ENCODE results near the gene ZNF8. TPM values are rescaled to one million over a fixed set of nuclear protein-coding genes. Genes with fewer than 3 reads are reported as not detected.
"Not testable (repeated sequence)": the region's sequence is repeated elsewhere in the genome, so short reads cannot be mapped to it uniquely, and the experiment has no call there.

ZNF8 gene
- total RNA-seq, 2 experiments from 2014 or later = 8.6 to 8.9 TPM

DNA sequence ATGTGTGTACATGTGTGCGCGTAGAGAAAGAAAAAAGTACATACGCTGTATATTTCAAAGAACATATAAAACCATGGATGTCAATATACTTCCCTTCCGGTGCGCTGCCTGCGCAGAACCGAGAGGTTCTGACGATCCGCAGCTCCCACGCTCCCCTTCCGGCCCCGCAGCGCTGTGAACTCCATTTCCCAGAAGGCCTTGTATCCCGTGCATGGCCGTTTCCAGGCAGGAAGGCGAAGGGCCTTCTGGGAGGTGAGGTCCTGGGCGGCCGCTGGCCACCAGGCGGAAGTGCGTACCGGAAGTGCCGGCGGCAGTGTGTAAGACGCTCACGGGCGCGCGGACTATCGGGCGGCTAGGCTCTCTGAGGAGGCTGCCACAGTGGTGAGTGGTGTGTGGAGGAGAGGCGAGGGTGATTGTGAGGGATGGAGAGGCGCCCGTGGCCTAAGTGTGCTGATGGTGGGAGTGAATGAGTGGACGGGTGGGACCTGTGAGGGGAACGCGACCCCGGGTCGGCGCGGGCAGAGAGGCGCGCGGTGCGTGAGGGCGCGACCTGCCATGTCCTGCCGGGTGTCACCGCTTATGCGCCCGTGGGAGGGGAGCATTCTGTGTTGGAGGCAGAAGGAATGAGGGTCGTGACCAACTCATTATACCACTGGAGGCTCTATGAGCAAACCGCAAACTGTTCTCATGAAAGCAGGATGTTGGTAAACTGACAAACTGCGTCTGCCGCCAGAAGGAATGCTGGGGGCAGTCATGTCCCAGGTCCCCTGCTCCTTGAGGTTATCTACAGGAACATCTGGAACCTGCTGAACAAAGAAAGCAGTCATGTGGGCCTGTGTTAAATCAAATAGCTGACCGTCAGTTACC is 26.5 kb downstream of the ZNF8 start, which contains the start of gene ERVK3-1:
Gene ERVK3-1 (plus strand): TSS at position 313 of the 867 bp plus-strand sequence. CDS start 6,792 bp downstream, outside the sequence.
- Mint-ChIP-seq H3K4me3 (peak within 1 kb of the TSS; percentile 92), H3K9me3 (peaks cover 7% of the 10 kb centered on the region), H3K4me1 (peaks cover 32% of the 10 kb centered on the region), H3K27me3 (no peaks in the 10 kb centered on the region), H3K27ac (peak within 1 kb of the TSS; percentile 97), H3K36me3 (peaks cover 74% of the 10 kb centered on the region)
- POLR2A ChIA-PET = interaction anchor here (0.6 to 1.5 kb wide), 14 partner anchors 16 to 134 kb away, joined by 3 to 7 read pairs (median 4); partner anchors contain the start of genes ZNF132, ZNF274, ZNF497 and ZNF544
- peak; percentile 94 for ATAC-seq (ENCODE audit: low read depth)
- DNase-seq = peak; percentile 91

GRCh38 chr19:58305932-58306323 is 27.2 kb downstream of the ZNF8 start:
- peaks cover 6% of the 10 kb centered on the region for H3K9me3 Mint-ChIP-seq
- H3K4me3 Mint-ChIP-seq = peak overlapping the region; percentile 92
- peaks cover 71% of the 10 kb centered on the region for H3K36me3 Mint-ChIP-seq
- ATAC-seq (ENCODE audit: low read depth) (no peak), DNase-seq (no peak)
- H3K27ac Mint-ChIP-seq = peak overlapping the region; percentile 97
- no peaks in the 10 kb centered on the region for H3K27me3 Mint-ChIP-seq
- H3K4me1 Mint-ChIP-seq = peaks cover 33% of the 10 kb centered on the region
- POLR2A ChIA-PET = interaction anchor here (1.0 to 1.5 kb wide), 7 partner anchors 21 to 78 kb away, joined by 3 to 6 read pairs (median 4); partner anchors contain the start of genes ZNF497, ZNF544, ZNF8 and ZSCAN22

- H3K4me1 Mint-ChIP-seq = peaks cover 35% of the 10 kb centered on the region
- no peaks in the 10 kb centered on the region for H3K27me3 Mint-ChIP-seq
- peaks cover 72% of the 10 kb centered on the region for H3K36me3 Mint-ChIP-seq
- POLR2A ChIA-PET = interaction anchor here (0.9 to 1.1 kb wide), 2 partner anchors 40 to 101 kb away, joined by 3 read pairs; partner anchors contain the start of gene ZNF584
- peaks cover 2% of the 10 kb centered on the region for H3K9me3 Mint-ChIP-seq
- ATAC-seq (ENCODE audit: low read depth) (no peak), DNase-seq (no peak)
- H3K4me3 Mint-ChIP-seq = no peak overlapping the region
- H3K27ac Mint-ChIP-seq = no peak overlapping the region
These were observed 29.0 kb downstream of the ZNF8 start for GRCh38 chr19:58307736-58308135.

- H3K9me3 Mint-ChIP-seq; POLR2A ChIA-PET; H3K27ac Mint-ChIP-seq; H3K4me3 Mint-ChIP-seq; ATAC-seq (ENCODE audit: low read depth); DNase-seq; H3K27me3 Mint-ChIP-seq: not testable (repeated sequence)
- Mint-ChIP-seq H3K36me3 (peaks cover 75% of the 10 kb centered on the region), H3K4me1 (peaks cover 28% of the 10 kb centered on the region)
These were observed 31.9 kb downstream of the ZNF8 start for GRCh38 chr19:58310685-58311084.

- DNase-seq = no peak
- H3K4me3 Mint-ChIP-seq = no peak overlapping the region
- H3K36me3 Mint-ChIP-seq = peaks cover 72% of the 10 kb centered on the region
- peaks cover 2% of the 10 kb centered on the region for H3K9me3 Mint-ChIP-seq
- peaks cover 22% of the 10 kb centered on the region for H3K4me1 Mint-ChIP-seq
- H3K27me3 Mint-ChIP-seq = no peaks in the 10 kb centered on the region
- no peak for ATAC-seq (ENCODE audit: low read depth)
- POLR2A ChIA-PET = no interaction called here
- H3K27ac Mint-ChIP-seq = no peak overlapping the region
These were observed 32.6 kb downstream of the ZNF8 start for GRCh38 chr19:58311345-58311865.

DNA sequence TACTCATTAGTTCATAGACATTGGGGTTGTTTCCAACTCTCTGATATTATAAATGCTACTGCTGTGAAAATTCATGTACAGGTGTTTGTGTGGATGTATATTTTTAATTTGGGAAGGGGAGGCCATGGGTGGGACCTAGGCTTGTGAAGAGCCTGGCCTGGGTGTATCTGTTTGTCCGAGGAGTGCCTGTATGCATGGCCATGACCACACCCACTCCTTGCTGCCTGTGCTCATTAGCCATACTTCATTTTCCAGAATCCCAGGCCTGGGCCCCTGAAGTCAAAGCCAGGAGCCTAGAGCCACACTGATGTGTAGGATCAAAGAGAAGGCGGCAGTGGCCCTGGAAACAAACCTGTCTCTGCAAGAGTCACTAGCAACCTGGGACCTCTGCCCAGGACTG is 36.8 kb downstream of the ZNF8 start:
- H3K4me1 Mint-ChIP-seq = peaks cover 2% of the 10 kb centered on the region
- POLR2A ChIA-PET = no interaction called here
- H3K4me3 Mint-ChIP-seq = no peak overlapping the region
- peaks cover 43% of the 10 kb centered on the region for H3K36me3 Mint-ChIP-seq
- ATAC-seq (ENCODE audit: low read depth) (no peak), DNase-seq (no peak)
- H3K9me3 Mint-ChIP-seq = peaks cover 2% of the 10 kb centered on the region
- no peaks in the 10 kb centered on the region for H3K27me3 Mint-ChIP-seq
- H3K27ac Mint-ChIP-seq = no peak overlapping the region

DNA sequence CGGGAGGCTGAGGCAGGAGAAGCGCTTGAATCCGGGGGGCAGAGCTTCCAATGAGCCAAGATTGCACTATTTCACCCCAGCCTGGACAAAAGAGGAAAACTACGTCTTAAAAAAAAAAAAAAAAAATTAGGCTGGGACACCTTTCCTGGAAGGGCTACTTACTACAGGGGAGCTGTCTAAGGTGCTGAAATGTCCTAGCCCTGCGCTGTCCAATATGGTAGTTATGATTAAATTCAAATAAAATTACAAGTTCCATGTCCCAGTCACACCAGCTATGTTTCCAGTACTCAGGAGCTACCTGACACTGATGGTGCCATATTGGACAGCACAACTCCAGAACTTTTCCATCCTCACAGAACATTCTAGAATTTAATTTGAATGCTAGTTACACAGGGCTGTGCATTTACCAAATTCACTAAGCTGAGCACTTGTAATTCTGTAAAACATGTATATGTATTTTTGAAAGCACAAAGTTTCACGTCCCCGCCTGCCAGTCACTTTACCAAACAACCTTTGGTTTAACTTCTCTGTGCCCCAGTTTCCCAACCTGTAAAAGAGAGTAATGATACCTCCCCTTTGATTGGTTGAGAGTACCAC is 38.8 kb downstream of the ZNF8 start:
- Mint-ChIP-seq H3K4me1 (no peaks in the 10 kb centered on the region), H3K36me3 (peaks cover 26% of the 10 kb centered on the region), H3K27ac (no peak overlapping the region), H3K27me3 (no peaks in the 10 kb centered on the region), H3K9me3 (no peaks in the 10 kb centered on the region), H3K4me3 (no peak overlapping the region)
- DNase-seq = no peak
- ATAC-seq (ENCODE audit: low read depth) = no peak
- POLR2A ChIA-PET = interaction anchor here (0.6 to 1.1 kb wide), 3 partner anchors 69 to 81 kb away, joined by 3 to 6 read pairs (median 5); partner anchors contain the start of gene RPS5

DNA sequence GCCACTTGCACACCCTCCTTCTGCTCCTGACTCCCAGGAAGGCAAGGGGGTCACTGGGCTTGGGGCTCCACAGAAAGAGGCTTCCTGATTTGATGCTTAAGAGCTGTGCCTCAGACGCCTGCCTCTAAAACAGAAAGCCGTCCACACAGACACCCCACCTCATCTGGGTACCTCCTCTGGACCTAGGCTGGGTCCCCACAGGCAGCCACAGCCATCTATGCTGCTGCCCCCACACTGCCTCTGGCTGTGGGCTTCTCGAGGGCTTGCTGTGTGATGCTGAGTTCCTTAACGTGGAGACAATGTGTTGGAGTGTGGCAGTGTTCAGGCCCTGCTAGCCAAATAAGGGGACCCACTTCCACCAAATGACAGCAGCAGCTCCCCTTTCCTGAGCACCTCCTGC is 39.5 kb downstream of the ZNF8 start:
- DNase-seq (no peak), ATAC-seq (ENCODE audit: low read depth) (no peak)
- no peaks in the 10 kb centered on the region for H3K9me3 Mint-ChIP-seq
- no peak overlapping the region for H3K4me3 Mint-ChIP-seq
- peaks cover 21% of the 10 kb centered on the region for H3K36me3 Mint-ChIP-seq
- H3K27ac Mint-ChIP-seq = no peak overlapping the region
- no peaks in the 10 kb centered on the region for H3K4me1 Mint-ChIP-seq
- no peaks in the 10 kb centered on the region for H3K27me3 Mint-ChIP-seq
- POLR2A ChIA-PET = interaction anchor here (1.1 kb wide), 1 partner anchor 81 kb away, joined by 6 read pairs; no protein-coding TSS in a partner anchor

DNA sequence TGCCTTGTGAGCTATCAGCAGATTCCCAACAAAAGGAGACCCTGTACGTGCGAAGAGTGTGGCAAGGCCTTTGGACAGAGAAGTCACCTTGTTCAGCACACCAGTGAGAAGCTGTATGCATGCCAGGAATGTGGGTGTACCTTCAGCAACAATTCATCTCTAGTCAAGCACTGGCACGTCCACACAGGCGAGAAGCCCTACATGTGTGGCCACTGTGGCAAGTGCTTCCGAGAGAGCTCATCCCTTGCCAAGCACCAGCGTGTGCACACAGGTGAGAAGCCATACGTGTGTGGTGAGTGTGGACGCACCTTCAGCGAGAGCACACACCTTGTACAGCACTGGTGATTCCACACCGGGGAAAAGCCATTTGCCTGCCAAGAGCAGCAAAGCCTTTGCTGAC is 40.5 kb downstream of the ZNF8 start:
- Mint-ChIP-seq H3K9me3 (no peaks in the 10 kb centered on the region), H3K27me3 (no peaks in the 10 kb centered on the region), H3K4me3 (no peak overlapping the region), H3K36me3 (peaks cover 19% of the 10 kb centered on the region), H3K27ac (no peak overlapping the region), H3K4me1 (no peaks in the 10 kb centered on the region)
- POLR2A ChIA-PET = no interaction called here
- ATAC-seq (ENCODE audit: low read depth) (no peak), DNase-seq (no peak)

- Mint-ChIP-seq H3K4me1 (peaks cover 7% of the 10 kb centered on the region), H3K27ac (no peak overlapping the region), H3K27me3 (no peaks in the 10 kb centered on the region), H3K9me3 (no peaks in the 10 kb centered on the region), H3K36me3 (peaks cover 3% of the 10 kb centered on the region), H3K4me3 (no peak overlapping the region)
- POLR2A ChIA-PET = interaction anchor here (1.5 to 1.6 kb wide), 3 partner anchors 21 to 142 kb away, joined by 7 to 17 read pairs (median 9); partner anchors contain the start of gene ZNF274
- no peak for ATAC-seq (ENCODE audit: low read depth)
- no peak for DNase-seq
These were observed 46.7 kb downstream of the ZNF8 start for GRCh38 chr19:58325311-58326022.

GRCh38 chr19:58326501-58326913 is 47.8 kb downstream of the ZNF8 start:
- Mint-ChIP-seq H3K9me3 (no peaks in the 10 kb centered on the region), H3K36me3 (peaks cover 3% of the 10 kb centered on the region), H3K4me3 (no peak overlapping the region), H3K27me3 (no peaks in the 10 kb centered on the region), H3K4me1 (peaks cover 7% of the 10 kb centered on the region), H3K27ac (no peak overlapping the region)
- no peak for DNase-seq
- peak; percentile 55 for ATAC-seq (ENCODE audit: low read depth)
- POLR2A ChIA-PET = interaction anchor here (0.6 to 1.6 kb wide), 13 partner anchors 20 to 507 kb away, joined by 3 to 17 read pairs (median 6); partner anchors contain the start of genes ZNF132, ZNF274, ZNF497 and ZNF8

- ATAC-seq (ENCODE audit: low read depth) = peak; percentile 88
- no peaks in the 10 kb centered on the region for H3K27me3 Mint-ChIP-seq
- H3K36me3 Mint-ChIP-seq = peaks cover 3% of the 10 kb centered on the region
- peaks cover 7% of the 10 kb centered on the region for H3K4me1 Mint-ChIP-seq
- peak; percentile 89 for DNase-seq
- no peak within 1 kb of the TSS for H3K4me3 Mint-ChIP-seq
- H3K9me3 Mint-ChIP-seq = no peaks in the 10 kb centered on the region
- POLR2A ChIA-PET = interaction anchor here (0.6 to 1.6 kb wide), 14 partner anchors 20 to 508 kb away, joined by 3 to 17 read pairs (median 4); partner anchors contain the start of genes ZNF132, ZNF274, ZNF497 and ZNF8
- H3K27ac Mint-ChIP-seq = no peak within 1 kb of the TSS
These were observed 48.4 kb downstream of the ZNF8 start, which contains the start of gene ZSCAN22 for GRCh38 chr19:58326914-58327726. Gene ZSCAN22 (plus strand): TSS chr19:58326994. CDS start chr19:58334803, 7,809 bp downstream.

Measured in activated naive CD8-positive, alpha-beta T cell treated with anti-CD3 and anti-CD28 coated beads, Interleukin-2, amount 10 ng/mL, durations not matched to agents 7 days and 5 days (primary cell).